C4-2B (cell line): ENCODE measurements around the gene PARD3B.

Source experiments
- CTCF ChIP-seq: fragments of 450-650 bp; conservative IDR thresholded peaks from 2 replicates; pipeline ENCODE4 v1.5.1; 2017; ENCODE audit warnings: mild to moderate bottlenecking
- ZFX ChIP-seq: fragments of 450-650 bp; IDR thresholded peaks from 2 replicates; pipeline ENCODE4 v1.6.1; 2017

- TF ChIP-seq CTCF (no peak), ZFX (no peak)
These were observed 83.8 kb downstream of the PARD3B start for GRCh38 chr2:204628926-204629712.
